Mucosa of gallbladder (tissue), 1 donor: ENCODE measurements around the gene NKRF. TPM values are rescaled to one million over a fixed set of nuclear protein-coding genes. Genes with fewer than 3 reads are reported as not detected.

ENCODE experiments used
- DNase-seq: peaks from one replicate; pipeline ENCODE4 v3.0.0-alpha.2; 2020; ENCODE audit warnings: low spot score
- total RNA-seq: library from RNA; stranded (reverse); gene quantifications from one replicate; pipeline ENCODE4 v1.2.1, GENCODE V29; 2021
- donor health status: DM: no; HTN: no; CAD: no.

The NKRF gene
- total RNA-seq, 1 donor from 2014 or later, result 8.3 TPM

- no peak for DNase-seq
Measured at GRCh38 chrX:119614776-119615175, 8.6 kb upstream of the NKRF start.

GRCh38 chrX:119607018-119607389, 780 bp upstream of the NKRF start:
- DNase-seq, result no peak

- DNase-seq, result peak; percentile 11
Measured at GRCh38 chrX:119605464-119606279, 552 bp downstream of the NKRF start.

DNA sequence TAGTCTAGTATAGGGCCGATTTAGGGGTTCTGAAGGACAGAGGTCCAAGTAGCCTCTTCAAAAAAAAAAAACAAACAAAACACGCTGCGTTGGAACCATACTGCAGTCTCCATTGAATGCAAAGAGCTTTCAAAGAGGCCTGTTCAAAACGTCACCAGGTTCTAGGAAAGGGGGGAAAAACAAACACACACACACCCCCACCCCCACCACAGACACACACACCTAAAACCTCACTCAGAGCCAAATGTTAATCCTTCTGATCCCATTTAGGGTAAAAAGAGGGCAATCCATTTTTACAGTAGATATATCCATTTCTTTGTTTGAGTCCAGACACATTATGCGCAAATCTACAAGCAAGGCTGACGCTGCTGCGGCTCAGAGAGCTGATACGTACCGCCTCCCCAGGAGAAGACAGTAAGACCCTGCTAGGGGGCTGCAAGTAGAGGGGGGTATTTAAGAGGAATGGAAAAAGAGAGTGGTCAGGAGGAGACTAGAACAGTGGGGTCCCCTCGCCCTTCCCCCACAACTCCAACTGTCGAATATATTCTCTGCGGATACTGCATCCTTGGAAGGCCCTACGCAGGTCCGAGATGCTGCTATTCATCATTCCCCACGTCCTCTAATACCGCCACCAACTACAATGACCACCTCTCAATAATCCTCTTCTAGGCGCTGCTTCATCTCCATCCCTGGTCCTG, 1.3 kb downstream of the NKRF start:
- no peak for DNase-seq

DNA sequence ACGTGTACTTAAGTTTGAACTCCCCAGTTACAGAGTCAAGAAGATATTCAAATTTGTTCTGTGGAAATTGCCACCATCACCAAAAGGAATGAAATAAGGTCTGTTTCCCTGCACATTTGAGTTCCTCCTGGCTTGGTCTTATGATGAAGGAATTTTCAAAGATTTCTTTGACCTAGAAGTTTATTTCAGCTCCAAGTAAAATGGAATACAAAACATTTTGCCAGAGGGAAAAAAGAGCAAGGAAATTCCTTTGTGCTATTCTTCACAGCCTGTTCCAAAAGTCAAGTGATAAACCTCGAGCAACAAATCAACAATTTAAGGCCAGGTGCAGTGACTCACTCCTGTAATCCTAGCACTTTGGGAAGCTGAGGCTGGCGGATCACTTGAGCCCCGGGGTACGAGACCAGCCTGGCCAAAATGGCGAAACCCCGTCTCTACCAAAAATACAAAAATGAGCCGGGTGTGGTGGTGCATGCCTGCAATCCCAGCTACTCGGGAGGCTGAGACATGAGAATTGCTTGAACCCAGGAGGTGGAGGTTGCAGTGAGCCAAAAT, 3.4 kb downstream of the NKRF start:
- DNase-seq, result no peak

- no peak for DNase-seq
Measured at GRCh38 chrX:119589810-119590209, 16.4 kb downstream of the NKRF start.

- no peak for DNase-seq
Measured at GRCh38 chrX:119583431-119584059, 22.7 kb downstream of the NKRF start.

DNA sequence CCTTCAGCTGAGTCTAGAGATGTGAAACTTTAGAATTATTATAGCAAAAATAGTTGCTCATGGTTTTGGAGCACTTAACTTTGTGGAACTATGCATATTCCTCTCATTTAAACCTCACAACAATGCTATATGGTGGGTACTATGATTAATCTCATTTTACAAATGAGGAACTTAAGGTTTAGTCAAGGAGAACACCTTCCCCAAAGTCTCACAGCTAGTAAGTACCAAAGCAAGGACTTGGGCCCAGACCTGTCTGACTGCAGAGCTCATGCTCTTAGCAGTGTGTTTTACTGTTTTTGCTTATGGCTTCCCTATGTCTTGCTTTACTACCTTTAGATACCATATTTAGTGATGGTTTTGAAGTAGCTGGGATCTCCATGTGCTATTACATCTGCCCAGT, 26.8 kb downstream of the NKRF start:
- no peak for DNase-seq

- peak; percentile 90 for DNase-seq
Measured at GRCh38 chrX:119574394-119575266, 31.6 kb downstream of the NKRF start, which contains the start of gene UBE2A. Gene UBE2A (plus strand): TSS chrX:119574563. CDS start chrX:119574712, 149 bp downstream.

- DNase-seq, result peak; percentile 13
Measured at GRCh38 chrX:119573840-119574393, 32.3 kb downstream of the NKRF start.

DNA sequence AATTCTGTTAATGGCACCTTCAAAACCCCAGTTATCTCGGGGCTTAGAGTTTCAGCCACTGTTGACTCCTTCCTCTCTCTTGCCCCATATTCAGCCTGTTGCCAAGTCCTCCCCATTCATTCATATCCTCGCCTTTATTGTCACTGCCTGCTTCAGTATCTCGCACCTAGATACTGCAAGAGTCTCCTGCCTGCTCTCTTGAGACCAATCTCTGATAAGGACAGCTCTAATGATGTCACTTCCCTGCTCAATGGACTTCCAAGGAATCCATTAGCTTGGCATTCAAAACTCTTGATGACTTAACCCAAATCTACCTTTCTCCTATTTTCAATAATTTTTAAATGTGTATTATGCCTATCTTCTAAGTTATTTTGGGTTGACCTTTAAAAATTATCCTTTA, 33.0 kb downstream of the NKRF start:
- DNase-seq, result no peak

- DNase-seq, result no peak
Measured at GRCh38 chrX:119570351-119570835, 35.8 kb downstream of the NKRF start.

GRCh38 chrX:119565107-119565663, 41.0 kb downstream of the NKRF start, which contains the start of gene STEEP1:
Gene STEEP1 (minus strand): TSS chrX:119565409. CDS start chrX:119565355, 54 bp downstream.
- DNase-seq, result peak; percentile 92

GRCh38 chrX:119552508-119552907, 53.7 kb downstream of the NKRF start:
- DNase-seq, result no peak

DNA sequence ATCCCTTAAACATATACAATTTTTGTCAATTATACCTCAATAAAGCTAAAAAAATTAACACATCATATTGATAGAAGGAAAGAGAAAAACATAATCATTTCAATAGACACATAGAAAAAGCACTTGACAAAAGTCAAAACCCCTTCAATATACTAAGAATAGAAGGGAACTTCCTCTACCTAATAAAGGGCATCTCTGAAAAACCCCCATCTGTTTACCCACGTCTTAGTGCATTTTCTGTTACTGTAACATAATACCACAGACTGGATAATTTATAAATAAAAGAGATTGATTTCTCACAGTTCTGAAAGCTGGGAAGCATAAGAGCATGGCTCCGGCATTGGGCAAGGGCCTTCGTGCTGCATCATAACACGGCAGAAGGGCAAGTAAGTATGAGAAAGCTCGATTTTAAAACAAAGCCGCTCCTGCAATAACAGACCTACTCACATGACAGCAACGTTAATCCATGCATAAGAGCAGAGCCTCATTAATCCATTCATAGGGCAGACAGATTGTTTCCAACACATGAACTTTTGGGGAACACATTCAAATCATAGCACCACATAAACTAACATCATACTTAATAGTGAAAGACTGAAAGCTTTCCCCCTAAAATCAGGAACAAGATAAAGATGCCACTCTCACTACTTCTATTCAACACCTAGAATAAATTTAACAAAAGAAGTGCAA, 56.8 kb downstream of the NKRF start:
- no peak for DNase-seq

GRCh38 chrX:119541188-119541587, 65.0 kb downstream of the NKRF start:
- no peak for DNase-seq

GRCh38 chrX:119539872-119540271, 66.4 kb downstream of the NKRF start:
- DNase-seq, result no peak
